ENCODE data around the gene LCE3D.

LCE3D gene

GRCh38 chr1:152621993-152622392 lies 41.7 kb upstream of the LCE3D start (continued):
- TF ChIP-seq ZNF513 (tag by site-specific recombination; IDR thresholded peaks at IDR 0.05) (no peak), ZSCAN30 (tag by site-specific recombination; IDR thresholded peaks at IDR 0.05) (no peak), ZNF692 (tag by site-specific recombination; IDR thresholded peaks at IDR 0.05) (no peak), ZNF558 (tag by site-specific recombination; IDR thresholded peaks at IDR 0.05) (no peak), ZNF624 (tag by site-specific recombination; IDR thresholded peaks at IDR 0.05) (no peak)

DNA sequence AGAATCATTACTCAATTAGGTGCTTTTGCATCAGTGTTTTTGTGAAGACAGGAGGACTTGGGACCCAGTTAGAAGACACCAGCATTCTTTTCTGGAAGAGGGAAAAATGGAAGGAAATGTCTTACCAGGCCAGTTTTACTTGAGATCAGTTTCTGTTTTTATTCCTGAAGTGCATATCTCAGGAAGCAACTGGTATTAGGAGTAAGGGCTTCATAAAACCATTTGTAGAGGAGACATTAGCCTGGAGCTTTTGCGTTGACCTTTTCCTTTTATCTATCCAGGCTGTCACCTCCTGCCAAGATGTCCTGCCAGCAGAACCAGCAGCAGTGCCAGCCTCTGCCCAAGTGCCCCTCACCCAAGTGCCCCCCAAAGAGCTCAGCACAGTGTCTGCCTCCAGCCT lies 33.2 kb upstream of the LCE3D start, which contains the start of gene LCE3B:
LCE3B (plus strand) TSS at position 301 of the 400 bp plus-strand sequence; CDS start at position 301, 0 bp downstream.
- Histone ChIP-seq H3K4me1 (ENCODE audit: control insufficient read depth, insufficient read depth, low read length) (no peaks in the 10 kb centered on the region), H3K27ac (ENCODE audit: extremely low read depth, low read depth, low read length) (no peak within 1 kb of the TSS), H3K36me3 (ENCODE audit: control insufficient read depth in 2 of 2, insufficient read depth in 1 of 2, low read length in 2 of 2) (no peaks in the 10 kb centered on the region), H3K9me3 (ENCODE audit: control insufficient read depth, insufficient read depth, low read depth, low read length) (no peaks in the 10 kb centered on the region), H3K4me3 (ENCODE audit: low read depth, low read length) (no peak within 1 kb of the TSS)
- TF ChIP-seq, protein P1, sequence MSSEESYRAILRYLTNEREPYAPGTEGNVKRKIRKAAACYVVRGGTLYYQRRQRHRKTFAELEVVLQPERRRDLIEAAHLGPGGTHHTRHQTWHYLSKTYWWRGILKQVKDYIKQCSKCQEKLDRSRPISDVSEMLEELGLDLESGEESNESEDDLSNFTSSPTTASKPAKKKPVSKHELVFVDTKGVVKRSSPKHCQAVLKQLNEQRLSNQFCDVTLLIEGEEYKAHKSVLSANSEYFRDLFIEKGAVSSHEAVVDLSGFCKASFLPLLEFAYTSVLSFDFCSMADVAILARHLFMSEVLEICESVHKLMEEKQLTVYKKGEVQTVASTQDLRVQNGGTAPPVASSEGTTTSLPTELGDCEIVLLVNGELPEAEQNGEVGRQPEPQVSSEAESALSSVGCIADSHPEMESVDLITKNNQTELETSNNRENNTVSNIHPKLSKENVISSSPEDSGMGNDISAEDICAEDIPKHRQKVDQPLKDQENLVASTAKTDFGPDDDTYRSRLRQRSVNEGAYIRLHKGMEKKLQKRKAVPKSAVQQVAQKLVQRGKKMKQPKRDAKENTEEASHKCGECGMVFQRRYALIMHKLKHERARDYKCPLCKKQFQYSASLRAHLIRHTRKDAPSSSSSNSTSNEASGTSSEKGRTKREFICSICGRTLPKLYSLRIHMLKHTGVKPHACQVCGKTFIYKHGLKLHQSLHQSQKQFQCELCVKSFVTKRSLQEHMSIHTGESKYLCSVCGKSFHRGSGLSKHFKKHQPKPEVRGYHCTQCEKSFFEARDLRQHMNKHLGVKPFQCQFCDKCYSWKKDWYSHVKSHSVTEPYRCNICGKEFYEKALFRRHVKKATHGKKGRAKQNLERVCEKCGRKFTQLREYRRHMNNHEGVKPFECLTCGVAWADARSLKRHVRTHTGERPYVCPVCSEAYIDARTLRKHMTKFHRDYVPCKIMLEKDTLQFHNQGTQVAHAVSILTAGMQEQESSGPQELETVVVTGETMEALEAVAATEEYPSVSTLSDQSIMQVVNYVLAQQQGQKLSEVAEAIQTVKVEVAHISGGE (tag by site-specific recombination; conservative IDR thresholded peaks at IDR 0.05; ENCODE audit: low read depth): no peak
- TF ChIP-seq ZNF221 (tag by site-specific recombination; IDR thresholded peaks at IDR 0.05; ENCODE audit: borderline replicate concordance): no peak
- TF ChIP-seq KLF1 (tag by site-specific recombination; IDR thresholded peaks at IDR 0.05): no peak
- TF ChIP-seq ZNF391 (tag by site-specific recombination; IDR thresholded peaks at IDR 0.05; ENCODE audit: borderline replicate concordance, low read depth): no peak
- TF ChIP-seq ZNF768 (tag by site-specific recombination; IDR thresholded peaks at IDR 0.05): no peak
- no peak for TF ChIP-seq ZNF843 (tag by site-specific recombination; IDR thresholded peaks at IDR 0.05)
- no peak for TF ChIP-seq ZNF513 (tag by site-specific recombination; IDR thresholded peaks at IDR 0.05)
- no peak for TF ChIP-seq ZNF24 (tag by site-specific recombination; IDR thresholded peaks at IDR 0.05)
- TF ChIP-seq OVOL3 (tag by site-specific recombination; IDR thresholded peaks at IDR 0.05): no peak
- POLR2A ChIA-PET: no interaction called here
- CTCF ChIA-PET: no interaction called here

GRCh38 chr1:152599934-152600333 lies 19.6 kb upstream of the LCE3D start, which contains the start of gene LCE3C:
Gene LCE3C (plus strand): TSS chr1:152600234. CDS start chr1:152600732, 498 bp downstream.
- CTCF ChIA-PET: no interaction called here
- TF ChIP-seq ZNF596 (tag by site-specific recombination; IDR thresholded peaks at IDR 0.05) (no peak), HOXC10 (CRISPR knock-in tag; IDR thresholded peaks at IDR 0.05) (no peak), ZNF654 (tag by site-specific recombination; IDR thresholded peaks at IDR 0.05; ENCODE audit: low read depth) (no peak), PRDM6 (tag by site-specific recombination; IDR thresholded peaks at IDR 0.05) (no peak)
- TF ChIP-seq, protein P2, sequence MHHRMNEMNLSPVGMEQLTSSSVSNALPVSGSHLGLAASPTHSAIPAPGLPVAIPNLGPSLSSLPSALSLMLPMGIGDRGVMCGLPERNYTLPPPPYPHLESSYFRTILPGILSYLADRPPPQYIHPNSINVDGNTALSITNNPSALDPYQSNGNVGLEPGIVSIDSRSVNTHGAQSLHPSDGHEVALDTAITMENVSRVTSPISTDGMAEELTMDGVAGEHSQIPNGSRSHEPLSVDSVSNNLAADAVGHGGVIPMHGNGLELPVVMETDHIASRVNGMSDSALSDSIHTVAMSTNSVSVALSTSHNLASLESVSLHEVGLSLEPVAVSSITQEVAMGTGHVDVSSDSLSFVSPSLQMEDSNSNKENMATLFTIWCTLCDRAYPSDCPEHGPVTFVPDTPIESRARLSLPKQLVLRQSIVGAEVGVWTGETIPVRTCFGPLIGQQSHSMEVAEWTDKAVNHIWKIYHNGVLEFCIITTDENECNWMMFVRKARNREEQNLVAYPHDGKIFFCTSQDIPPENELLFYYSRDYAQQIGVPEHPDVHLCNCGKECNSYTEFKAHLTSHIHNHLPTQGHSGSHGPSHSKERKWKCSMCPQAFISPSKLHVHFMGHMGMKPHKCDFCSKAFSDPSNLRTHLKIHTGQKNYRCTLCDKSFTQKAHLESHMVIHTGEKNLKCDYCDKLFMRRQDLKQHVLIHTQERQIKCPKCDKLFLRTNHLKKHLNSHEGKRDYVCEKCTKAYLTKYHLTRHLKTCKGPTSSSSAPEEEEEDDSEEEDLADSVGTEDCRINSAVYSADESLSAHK (tag by site-specific recombination; IDR thresholded peaks at IDR 0.05): no peak
- TF ChIP-seq, protein P3, sequence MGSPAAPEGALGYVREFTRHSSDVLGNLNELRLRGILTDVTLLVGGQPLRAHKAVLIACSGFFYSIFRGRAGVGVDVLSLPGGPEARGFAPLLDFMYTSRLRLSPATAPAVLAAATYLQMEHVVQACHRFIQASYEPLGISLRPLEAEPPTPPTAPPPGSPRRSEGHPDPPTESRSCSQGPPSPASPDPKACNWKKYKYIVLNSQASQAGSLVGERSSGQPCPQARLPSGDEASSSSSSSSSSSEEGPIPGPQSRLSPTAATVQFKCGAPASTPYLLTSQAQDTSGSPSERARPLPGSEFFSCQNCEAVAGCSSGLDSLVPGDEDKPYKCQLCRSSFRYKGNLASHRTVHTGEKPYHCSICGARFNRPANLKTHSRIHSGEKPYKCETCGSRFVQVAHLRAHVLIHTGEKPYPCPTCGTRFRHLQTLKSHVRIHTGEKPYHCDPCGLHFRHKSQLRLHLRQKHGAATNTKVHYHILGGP (tag by site-specific recombination; IDR thresholded peaks at IDR 0.05): no peak

More at GRCh38 chr1:152599934-152600333, 19.6 kb upstream of the LCE3D start, which contains the start of gene LCE3C:
- Histone ChIP-seq H3K36me3 (ENCODE audit: control insufficient read depth in 2 of 2, insufficient read depth in 1 of 2, low read length in 2 of 2) (no peaks in the 10 kb centered on the region), H3K9me3 (ENCODE audit: control insufficient read depth, insufficient read depth, low read depth, low read length) (no peaks in the 10 kb centered on the region), H3K27ac (ENCODE audit: extremely low read depth, low read depth, low read length) (no peak within 1 kb of the TSS), H3K4me3 (ENCODE audit: low read depth, low read length) (no peak within 1 kb of the TSS), H3K4me1 (ENCODE audit: control insufficient read depth, insufficient read depth, low read length) (no peaks in the 10 kb centered on the region)
- POLR2A ChIA-PET: no interaction called here

All from HEK293 (cell line).